HG03060 (cell line): ENCODE results near the gene C16orf86.

Experiments
- ATAC-seq: cut with Tn5 transposase; IDR thresholded peaks from one replicate; pipeline ENCODE4 v1.9.1; 2021; ENCODE audit warnings: low read depth, moderate number of reproducible peaks; ENCODE audit not compliant: unreplicated experiment

C16orf86 gene

GRCh38 chr16:67666559-67667452, at the start of gene C16orf86, which contains the start of gene ENKD1:
Gene C16orf86 (plus strand): TSS chr16:67666814. CDS start chr16:67666971, 157 bp downstream.
Gene ENKD1 (minus strand): TSS chr16:67666750. CDS start chr16:67666442, 308 bp downstream.
- no peak for ATAC-seq

- ATAC-seq, result no peak
These were observed 38.4 kb upstream of the C16orf86 start for GRCh38 chr16:67628216-67628615.

- ATAC-seq, result no peak
These were observed 34.0 kb upstream of the C16orf86 start for GRCh38 chr16:67632415-67633172.

GRCh38 chr16:67636713-67637112, 29.9 kb upstream of the C16orf86 start:
- no peak for ATAC-seq

- no peak for ATAC-seq
These were observed 29.0 kb upstream of the C16orf86 start for GRCh38 chr16:67637625-67638024.

- ATAC-seq, result no peak
These were observed 24.6 kb upstream of the C16orf86 start for GRCh38 chr16:67641779-67642708.

GRCh38 chr16:67644038-67644437, 22.6 kb upstream of the C16orf86 start:
- ATAC-seq, result no peak

GRCh38 chr16:67645397-67646121, 21.1 kb upstream of the C16orf86 start:
- no peak for ATAC-seq

GRCh38 chr16:67647111-67647651, 19.4 kb upstream of the C16orf86 start:
- ATAC-seq, result no peak

- no peak for ATAC-seq
These were observed 18.9 kb upstream of the C16orf86 start for GRCh38 chr16:67647681-67648080.

- no peak for ATAC-seq
These were observed 18.4 kb upstream of the C16orf86 start for GRCh38 chr16:67648088-67648763.

GRCh38 chr16:67648764-67649407, 17.7 kb upstream of the C16orf86 start:
- ATAC-seq, result no peak

- no peak for ATAC-seq
These were observed 17.1 kb upstream of the C16orf86 start for GRCh38 chr16:67649494-67649931.

- ATAC-seq, result no peak
These were observed 16.6 kb upstream of the C16orf86 start for GRCh38 chr16:67650023-67650422.

- ATAC-seq, result no peak
These were observed 15.6 kb upstream of the C16orf86 start for GRCh38 chr16:67651039-67651438.

- ATAC-seq, result no peak
These were observed 14.8 kb upstream of the C16orf86 start for GRCh38 chr16:67651847-67652246.

GRCh38 chr16:67652578-67653127, 14.0 kb upstream of the C16orf86 start:
- no peak for ATAC-seq
